CD4-positive, alpha-beta memory T cell (primary cell): ENCODE results near the gene SLC16A6. TPM values are rescaled to one million over a fixed set of nuclear protein-coding genes. Genes with fewer than 3 reads are reported as not detected.
"Not testable (repeated sequence)": the region's sequence is repeated elsewhere in the genome, so short reads cannot be mapped to it uniquely, and the experiment has no call there.

Experiments used
- CTCF ChIA-PET: fragments of 350-600 bp; sonication (Branson Sonifier 250); formaldehyde crosslinking; loops from one replicate; lab custom pipeline; 2021; ENCODE audit warnings: inconsistent platforms; ENCODE audit not compliant: partially characterized antibody; lab: Charles Lee
- POLR2A ChIA-PET: fragments of 350-600 bp; sonication (Branson Sonifier 250); formaldehyde crosslinking; loops from one replicate; lab custom pipeline; 2021; ENCODE audit not compliant: partially characterized antibody; lab: Charles Lee
- DNase-seq, 5 donors: peaks; one replicate each; pipeline versions ENCODE4 v3.0.0 to v3.0.0-alpha.2; 2020 to 2022; ENCODE audit warnings: mixed read lengths in 1 of 5
- H3K27ac ChIP-seq: one replicate; pipeline ENCODE4 v1.7.0; 2013; ENCODE audit warnings: low read depth, low read length
- H3K27me3 ChIP-seq: 2 replicates; pipeline ENCODE4 v1.7.0; 2013; ENCODE audit warnings: mild to moderate bottlenecking, low read length, moderate library complexity; ENCODE audit not compliant: insufficient read depth
- H3K36me3 ChIP-seq: 2 replicates; pipeline ENCODE4 v1.7.0; 2013; ENCODE audit warnings: mild to moderate bottlenecking, low read length, moderate library complexity; ENCODE audit not compliant: insufficient read depth
- H3K4me1 ChIP-seq: 2 replicates; pipeline ENCODE4 v1.7.0; 2013; ENCODE audit warnings: mild to moderate bottlenecking, low read length, moderate library complexity; ENCODE audit not compliant: insufficient read depth
- H3K4me3 ChIP-seq, 2 donors: one replicate each; pipeline ENCODE4 v1.7.0; 2013; ENCODE audit warnings: low read length in 2 of 2, mild to moderate bottlenecking in 1 of 2
- H3K9me3 ChIP-seq, 2 donors: one replicate each; pipeline ENCODE4 v1.7.0; 2013; ENCODE audit warnings: low read length in 2 of 2, control low read depth in 1 of 2; ENCODE audit not compliant: control insufficient read depth in 1 of 2
- H3K27ac Mint-ChIP-seq, 7 donors: one replicate each; pipeline ENCODE4 v1.8.0; 2020 to 2021; ENCODE audit warnings: mixed read lengths in 7 of 7, mild to moderate bottlenecking in 6 of 7, inconsistent platforms in 3 of 7, moderate library complexity in 3 of 7
- H3K27me3 Mint-ChIP-seq, 2 donors: one replicate each; pipeline ENCODE4 v1.8.0; 2020 to 2021; ENCODE audit warnings: mixed read lengths in 2 of 2
- H3K36me3 Mint-ChIP-seq, 2 donors: one replicate each; pipeline ENCODE4 v1.8.0; 2020 to 2021; ENCODE audit warnings: mixed read lengths in 2 of 2, inconsistent platforms in 1 of 2, mild to moderate bottlenecking in 1 of 2
- H3K4me1 Mint-ChIP-seq, 4 donors: one replicate each; pipeline ENCODE4 v1.8.0; 2020 to 2021; ENCODE audit warnings: mixed read lengths in 4 of 4, mild to moderate bottlenecking in 1 of 4
- H3K4me3 Mint-ChIP-seq, 8 donors: one replicate each; pipeline ENCODE4 v1.8.0; 2020 to 2021; ENCODE audit warnings: mixed read lengths in 8 of 8, mild to moderate bottlenecking in 7 of 8, moderate library complexity in 6 of 8, inconsistent platforms in 3 of 8
- H3K9me3 Mint-ChIP-seq, 8 donors: one replicate each; pipeline ENCODE4 v1.8.0; 2020 to 2021; ENCODE audit warnings: mixed read lengths in 8 of 8, mild to moderate bottlenecking in 5 of 8, inconsistent platforms in 3 of 8, moderate library complexity in 1 of 8
- intact Hi-C: fragments of 100-400 bp; cut with micrococcal nuclease; formaldehyde crosslinking; loops from one replicate; pipeline ENCODE4 v1.15.1; 2023
- polyA plus RNA-seq, 2 donors: library from polyadenylated mRNA; unstranded; fragments of 300-500 nt; fragmentation: Illumina TruSeq; gene quantifications; one replicate each; pipeline ENCODE4 v1.2.3, GENCODE V29; 2021
- total RNA-seq, 2 experiments: library from RNA; stranded (reverse); gene quantifications; one replicate each; pipeline ENCODE4 v1.2.3, GENCODE V29; 2021

Gene SLC16A6
- total and polyA plus RNA-seq, 4 experiments from 2014 or later = 1.7 to 7.4 (median 4.5) TPM

DNA sequence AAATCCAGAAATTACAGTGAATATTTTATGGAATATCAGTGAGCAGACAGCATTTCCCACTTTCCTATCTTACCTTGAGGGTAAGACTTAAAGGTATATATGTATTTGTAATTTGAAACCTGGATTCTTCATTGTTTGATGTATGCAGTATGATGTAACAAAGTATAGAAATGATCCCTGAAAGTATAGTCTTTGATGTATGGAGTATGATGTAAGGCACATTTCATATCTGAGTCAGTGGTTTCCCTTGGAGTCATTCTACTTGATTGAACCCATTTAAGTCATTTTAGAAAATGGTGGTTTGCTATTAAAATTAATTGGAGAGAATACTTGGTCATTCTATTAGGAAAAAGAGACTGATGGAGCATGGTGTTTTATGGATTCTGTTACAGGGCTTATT, 33.0 kb downstream of the SLC16A6 start:
- Mint-ChIP-seq H3K27ac (peak overlapping the region; percentile 81 to 99 (median 98)), H3K27me3 (no peaks in the 10 kb centered on the region), H3K9me3 (peaks cover 0 to 2% (median 0%) of the 10 kb centered on the region in 8 donors), H3K36me3 (peaks cover 8 to 28% of the 10 kb centered on the region in 2 donors), H3K4me1 (peaks cover 64 to 92% (median 72%) of the 10 kb centered on the region in 4 donors), H3K4me3 (peak overlapping the region in 6 of 8 donors; percentile 11 to 81 (median 44))
- Histone ChIP-seq H3K4me1 (peaks cover 85% of the 10 kb centered on the region), H3K4me3 (no peak overlapping the region), H3K36me3 (no peaks in the 10 kb centered on the region), H3K9me3 (no peaks in the 10 kb centered on the region), H3K27ac (peak overlapping the region; percentile 88), H3K27me3 (no peaks in the 10 kb centered on the region)
- ChIA-PET CTCF (interaction anchor here (0.9 to 1.1 kb wide), 6 partner anchors 10 to 208 kb away, joined by 3 to 5 read pairs (median 3); partner anchors contain the start of gene AMZ2), POLR2A (interaction anchor here (0.9 to 2.2 kb wide), 15 partner anchors 9 to 200 kb away, joined by 3 to 29 read pairs (median 5); partner anchors contain the start of genes AMZ2, ARSG, SLC16A6 and WIPI1)
- intact Hi-C loops = loop anchor here (1.0 kb wide), 1 partner anchor 9 kb away; no protein-coding TSS in a partner anchor
- no peak for DNase-seq

DNA sequence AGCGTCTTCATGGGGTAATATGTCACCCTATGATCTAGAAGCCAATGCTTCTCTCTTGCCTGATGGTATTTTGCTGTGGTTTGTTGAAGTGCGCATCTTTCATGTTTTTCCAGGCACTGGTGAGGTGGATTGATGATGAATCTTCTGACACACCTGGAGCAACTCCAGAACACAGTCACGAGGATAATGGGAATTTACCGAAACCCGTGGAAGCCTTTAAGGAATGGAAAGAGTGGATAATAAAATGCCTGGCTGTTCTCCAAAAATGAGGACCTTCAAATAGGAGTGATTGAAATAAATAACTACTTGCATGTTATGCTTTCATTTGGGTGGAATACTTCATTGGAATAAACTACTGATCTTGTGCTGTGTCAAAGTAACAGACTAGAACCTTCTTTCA, 34.2 kb downstream of the SLC16A6 start:
- peaks cover 14 to 34% of the 10 kb centered on the region in 2 donors for H3K36me3 Mint-ChIP-seq
- POLR2A ChIA-PET = interaction anchor here (1.0 to 1.4 kb wide), 4 partner anchors 9 to 201 kb away, joined by 3 to 5 read pairs (median 4); partner anchors contain the start of genes AMZ2 and WIPI1
- H3K27me3 ChIP-seq, H3K9me3 ChIP-seq, H3K36me3 ChIP-seq, H3K4me3 ChIP-seq, H3K27me3 Mint-ChIP-seq, H3K9me3 Mint-ChIP-seq, DNase-seq, CTCF ChIA-PET, intact Hi-C loops: not testable (repeated sequence)
- H3K4me1 Mint-ChIP-seq = peaks cover 61 to 91% (median 73%) of the 10 kb centered on the region in 4 donors
- H3K27ac Mint-ChIP-seq = peak overlapping the region; percentile 81 to 99 (median 98)
- Histone ChIP-seq H3K4me1 (peaks cover 89% of the 10 kb centered on the region), H3K27ac (peak overlapping the region; percentile 88)
- H3K4me3 Mint-ChIP-seq = peak overlapping the region; percentile 24 to 73 (median 52)

DNA sequence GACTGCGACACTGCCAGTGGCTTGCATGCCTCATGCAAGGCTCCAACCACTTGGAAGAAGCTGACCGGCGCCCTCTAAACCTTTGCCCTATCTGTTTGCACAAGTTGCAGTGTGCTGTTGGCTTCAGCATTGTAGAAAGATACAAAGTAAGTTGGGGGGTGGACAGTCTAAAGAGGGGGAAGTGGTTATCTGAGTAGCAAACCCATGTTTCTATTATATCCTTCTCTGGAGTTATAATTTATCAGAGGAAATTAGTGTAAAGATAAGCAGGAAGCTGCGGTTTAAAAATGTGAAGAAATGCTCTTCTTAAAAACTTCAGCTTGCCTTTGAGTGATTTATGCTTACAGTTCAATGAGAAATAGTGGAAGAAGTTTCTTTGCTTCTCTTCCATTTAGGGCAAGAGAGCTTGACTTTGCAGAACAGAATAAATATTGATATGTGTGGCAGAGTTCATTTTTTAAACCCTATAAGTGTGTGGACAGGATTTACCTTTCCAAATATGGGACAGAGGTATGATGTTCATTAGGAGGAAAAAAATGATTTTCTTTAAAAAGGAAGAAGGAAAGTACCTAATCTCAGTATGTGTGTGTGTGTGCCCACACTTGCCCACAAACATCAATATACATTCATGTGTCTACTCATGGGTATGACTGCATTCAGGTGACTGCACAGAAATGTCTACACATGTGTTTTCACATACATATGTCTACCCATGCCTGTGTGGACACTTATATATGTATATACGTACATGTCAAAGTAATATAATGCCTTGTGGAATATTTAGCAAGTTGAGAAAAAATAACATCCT, 35.0 kb downstream of the SLC16A6 start:
- ChIA-PET CTCF (interaction anchor here (1.2 to 1.8 kb wide), 2 partner anchors 9 to 55 kb away, joined by 3 read pairs; no protein-coding TSS in a partner anchor), POLR2A (interaction anchor here (0.6 to 4.6 kb wide), 15 partner anchors 9 to 252 kb away, joined by 3 to 22 read pairs (median 3); partner anchors contain the start of genes AMZ2 and WIPI1)
- H3K36me3 ChIP-seq = no peaks in the 10 kb centered on the region
- H3K27ac ChIP-seq = peak overlapping the region; percentile 88
- intact Hi-C loops = no loop called here
- H3K4me1 ChIP-seq = peaks cover 86% of the 10 kb centered on the region
- H3K27me3 ChIP-seq = no peaks in the 10 kb centered on the region
- peak overlapping the region; percentile 81 to 99 (median 98) for H3K27ac Mint-ChIP-seq
- no peaks in the 10 kb centered on the region for H3K27me3 Mint-ChIP-seq
- peaks cover 61 to 85% (median 72%) of the 10 kb centered on the region in 4 donors for H3K4me1 Mint-ChIP-seq
- H3K9me3 Mint-ChIP-seq = peaks cover 0 to 2% (median 0%) of the 10 kb centered on the region in 8 donors
- peak; percentile 50 to 73 (median 60) for DNase-seq
- no peak overlapping the region for H3K4me3 ChIP-seq
- H3K36me3 Mint-ChIP-seq = peaks cover 18 to 40% of the 10 kb centered on the region in 2 donors
- H3K9me3 ChIP-seq = no peaks in the 10 kb centered on the region
- peak overlapping the region; percentile 46 to 73 (median 66) for H3K4me3 Mint-ChIP-seq

DNA sequence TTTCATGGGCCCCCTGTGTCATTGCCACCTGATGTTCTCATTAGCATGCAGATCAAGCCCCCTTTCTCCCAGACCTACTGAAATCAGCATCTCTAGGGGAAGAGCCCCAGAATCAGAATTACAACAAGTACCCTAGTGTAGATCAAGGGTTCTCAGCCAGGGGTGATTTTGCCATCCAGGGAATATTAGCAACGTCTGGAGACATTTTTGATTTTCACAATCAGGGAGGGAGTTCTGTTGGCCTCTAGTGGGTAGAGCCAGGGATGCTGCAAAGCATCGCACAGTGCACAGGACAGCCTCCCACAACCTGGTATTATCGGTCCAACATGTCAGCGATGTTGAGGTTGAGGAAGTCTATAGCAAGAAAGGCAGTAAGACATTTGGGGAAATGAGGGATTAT, 35.8 kb downstream of the SLC16A6 start:
- Histone ChIP-seq H3K27ac (peak overlapping the region; percentile 88), H3K4me1 (peaks cover 85% of the 10 kb centered on the region), H3K9me3 (no peaks in the 10 kb centered on the region), H3K36me3 (no peaks in the 10 kb centered on the region), H3K27me3 (no peaks in the 10 kb centered on the region), H3K4me3 (no peak overlapping the region)
- peaks cover 18 to 43% of the 10 kb centered on the region in 2 donors for H3K36me3 Mint-ChIP-seq
- H3K9me3 Mint-ChIP-seq = peaks cover 0 to 2% (median 0%) of the 10 kb centered on the region in 8 donors
- H3K4me1 Mint-ChIP-seq = peaks cover 61 to 87% (median 72%) of the 10 kb centered on the region in 4 donors
- H3K27me3 Mint-ChIP-seq = no peaks in the 10 kb centered on the region
- peak overlapping the region; percentile 81 to 99 (median 98) for H3K27ac Mint-ChIP-seq
- peak overlapping the region in 7 of 8 donors; percentile 49 to 73 (median 70) for H3K4me3 Mint-ChIP-seq
- CTCF ChIA-PET = interaction anchor here (1.2 to 1.8 kb wide), 2 partner anchors 10 to 54 kb away, joined by 3 read pairs; no protein-coding TSS in a partner anchor
- DNase-seq = no peak
- intact Hi-C loops = no loop called here
- POLR2A ChIA-PET = interaction anchor here (1.0 to 4.6 kb wide), 11 partner anchors 8 to 203 kb away, joined by 3 to 22 read pairs (median 5); partner anchors contain the start of genes AMZ2, ARSG, SLC16A6 and WIPI1

DNA sequence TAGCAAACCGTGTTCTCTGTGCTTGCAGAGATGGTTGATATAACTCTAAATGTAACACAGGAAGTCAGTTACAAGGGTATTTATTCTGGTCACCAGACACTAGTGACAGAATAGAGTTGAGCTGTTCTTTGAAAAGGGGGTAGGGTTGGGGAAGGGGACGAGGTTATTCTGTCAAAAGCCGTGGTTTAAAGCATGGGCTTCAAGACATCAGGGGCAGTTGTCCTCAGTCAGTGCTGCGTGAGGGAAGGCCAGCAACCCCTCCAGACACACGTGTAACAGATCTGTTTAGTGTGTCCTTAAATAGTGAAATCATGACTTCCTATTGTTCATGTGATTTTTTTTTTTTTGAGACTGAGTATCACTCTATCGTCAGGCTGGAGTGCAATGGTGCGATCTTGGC, 37.5 kb downstream of the SLC16A6 start:
- Mint-ChIP-seq H3K4me1 (peaks cover 67 to 88% (median 75%) of the 10 kb centered on the region in 4 donors), H3K36me3 (peaks cover 18 to 53% of the 10 kb centered on the region in 2 donors), H3K27ac (peak overlapping the region; percentile 81 to 98 (median 97)), H3K4me3 (peak overlapping the region; percentile 22 to 85 (median 66))
- DNase-seq = peak in 3 of 5 donors; percentile 13 to 45 (median 33)
- peak overlapping the region; percentile 88 for H3K27ac ChIP-seq
- POLR2A ChIA-PET = interaction anchor here (1.4 to 4.6 kb wide), 3 partner anchors 38 to 70 kb away, joined by 5 to 22 read pairs (median 15); partner anchors contain the start of genes ARSG and SLC16A6
- intact Hi-C loops, H3K9me3 ChIP-seq, H3K36me3 ChIP-seq, H3K27me3 ChIP-seq, H3K27me3 Mint-ChIP-seq, H3K9me3 Mint-ChIP-seq: not testable (repeated sequence)
- peak overlapping the region in 1 of 2 donors; percentile 1 for H3K4me3 ChIP-seq
- H3K4me1 ChIP-seq = peaks cover 88% of the 10 kb centered on the region
- CTCF ChIA-PET = interaction anchor here (0.9 to 1.6 kb wide), 4 partner anchors 12 to 178 kb away, joined by 3 to 5 read pairs (median 4); no protein-coding TSS in a partner anchor

DNA sequence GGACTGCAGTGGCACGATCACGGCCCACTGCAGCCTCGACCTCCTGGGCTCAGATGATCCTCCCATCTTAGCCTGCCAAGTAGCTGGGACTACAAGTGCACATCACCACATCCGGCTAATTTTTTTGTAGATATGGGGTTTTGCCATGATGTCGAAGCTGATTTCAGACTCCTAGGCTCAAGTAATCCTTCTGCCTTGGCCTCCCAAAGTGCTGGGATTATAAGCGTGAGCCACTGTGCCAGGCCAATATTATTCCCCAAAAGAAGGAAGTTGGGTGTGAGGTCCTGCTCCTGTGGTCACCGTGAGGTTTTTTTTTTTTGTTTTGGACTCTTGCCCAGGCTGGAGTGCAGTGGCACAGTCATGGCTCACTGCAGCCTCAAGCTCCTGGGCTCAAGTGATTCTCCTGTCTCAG, 41.6 kb downstream of the SLC16A6 start:
- H3K9me3 Mint-ChIP-seq = no peaks in the 10 kb centered on the region
- H3K9me3 ChIP-seq = no peaks in the 10 kb centered on the region
- H3K36me3 ChIP-seq = no peaks in the 10 kb centered on the region
- intact Hi-C loops = loop anchor here (1.0 to 5.0 kb wide), 4 partner anchors 9 to 65 kb away; partner anchors contain the start of genes ARSG and SLC16A6
- no peaks in the 10 kb centered on the region for H3K27me3 Mint-ChIP-seq
- peak overlapping the region; percentile 99 for H3K27ac ChIP-seq
- H3K4me1 Mint-ChIP-seq = peaks cover 44 to 71% (median 52%) of the 10 kb centered on the region in 4 donors
- ChIA-PET CTCF (interaction anchor here (0.7 to 3.2 kb wide), 7 partner anchors 12 to 213 kb away, joined by 3 to 19 read pairs (median 8); no protein-coding TSS in a partner anchor), POLR2A (interaction anchor here (0.8 to 4.6 kb wide), 14 partner anchors 10 to 212 kb away, joined by 4 to 106 read pairs (median 26); partner anchors contain the start of genes ARSG, SLC16A6 and WIPI1)
- H3K27me3 ChIP-seq = no peaks in the 10 kb centered on the region
- H3K4me3 Mint-ChIP-seq = peak overlapping the region; percentile 85 to 94 (median 94)
- peaks cover 55% of the 10 kb centered on the region for H3K4me1 ChIP-seq
- peak overlapping the region in 1 of 2 donors; percentile 95 for H3K4me3 ChIP-seq
- peak overlapping the region; percentile 97 to 99 (median 99) for H3K27ac Mint-ChIP-seq
- H3K36me3 Mint-ChIP-seq = peaks cover 10 to 37% of the 10 kb centered on the region in 2 donors
- DNase-seq = peak in 4 of 5 donors; percentile 50 to 63 (median 52)
